K562 (cell line): ENCODE data around the gene POP7. TPM values are rescaled to one million over a fixed set of nuclear protein-coding genes. Genes with fewer than 3 reads are reported as not detected.

ENCODE experiments used
- ARNT ChIP-seq, 2 experiments: fragments of 450-650 bp; IDR thresholded peaks; 2 replicates each; pipeline ENCODE4 v1.6.1; 2016; ENCODE audit warnings: mild to moderate bottlenecking in 1 of 2
- BRF1 ChIP-seq: IDR thresholded peaks from 3 replicates; pipeline ENCODE4 v1.6.1; 2011; ENCODE audit warnings: borderline replicate concordance, mild to moderate bottlenecking; ENCODE audit not compliant: insufficient read length; ENCODE audit errors: extremely low read depth
- HDGF ChIP-seq: fragments of 450-650 bp; IDR thresholded peaks from 2 replicates; pipeline ENCODE4 v1.6.1; 2016
- NCOA1 ChIP-seq: fragments of 450-650 bp; IDR thresholded peaks from 2 replicates; pipeline ENCODE4 v1.6.1; 2016; ENCODE audit warnings: low read depth
- RBM22 ChIP-seq: fragments of 200-400 bp; formaldehyde crosslinking; IDR thresholded peaks from 2 replicates; pipeline ENCODE4 v1.6.1; 2018; ENCODE audit warnings: low read length, low read depth; ENCODE audit not compliant: poor library complexity, severe bottlenecking
- RBM39 ChIP-seq: fragments of 200-400 bp; formaldehyde crosslinking; optimal IDR thresholded peaks from 2 replicates; pipeline ENCODE3; 2018; ENCODE audit warnings: low read depth, low read length
- SPI1 ChIP-seq: IDR thresholded peaks from 2 replicates; pipeline ENCODE4 v1.6.1; 2011; ENCODE audit warnings: low read depth, low read length, control low read depth, borderline replicate concordance
- TFAM ChIP-seq: fragments of 250-450 bp; sonication (Bioruptor Pico); conservative IDR thresholded peaks from 2 replicates; pipeline ENCODE4 v1.5.0; 2021; ENCODE audit warnings: mild to moderate bottlenecking, moderate library complexity
- polyA plus RNA-seq, 8 experiments: library from polyadenylated mRNA; depleted of rRNA in 4 of 8; stranded (reverse) in 5 of 8; unstranded in 3 of 8; fragments of >200 nt; fragmentation: Nextera tagmentation in 2 of 8; fragmentation: Illumina TruSeq in 1 of 8; extraction: Ambion mirVana in 2 of 8; extraction: Trizol in 1 of 8; gene quantifications; 2 replicates each; pipeline versions ENCODE4 v1.2.1 to v1.2.3, GENCODE V29; 2011 to 2014; ENCODE audit warnings: inconsistent platforms in 1 of 8, missing spikeins in 1 of 8
- total RNA-seq, 7 experiments: library from RNA; depleted of rRNA in 6 of 7; stranded (reverse); fragments of >200 nt in 6 of 7; fragmentation: Illumina TruSeq in 2 of 7; extraction: Trizol in 2 of 7; gene quantifications; 2 replicates each; pipeline versions ENCODE4 v1.2.1 to v1.2.3, GENCODE V29; 2011 to 2021; ENCODE audit warnings: low replicate concordance in 1 of 7
- TF ChIP-seq, protein P1 (sequence below): fragments of 450-650 bp; IDR thresholded peaks from 2 replicates; pipeline ENCODE4 v1.6.1; 2017; ENCODE audit warnings: antibody characterized with exemption, mild to moderate bottlenecking
- TF ChIP-seq, protein P2 (sequence below): sonication (generic); formaldehyde crosslinking; IDR thresholded peaks from 2 replicates; pipeline ENCODE4 v1.8.1; 2022; ENCODE audit warnings: missing genetic modification reagents
- TF ChIP-seq, protein P3 (sequence below): fragments of 250-450 bp; sonication (Bioruptor Pico); IDR thresholded peaks from 2 replicates; pipeline ENCODE4 v1.8.0; 2021; ENCODE audit warnings: moderate library complexity, mild to moderate bottlenecking, inconsistent platforms
- TF ChIP-seq, protein P4 (sequence below), 2 experiments: fragments of 450-650 bp in 1 of 2; sonication (generic) in 1 of 2; formaldehyde crosslinking in 1 of 2; IDR thresholded peaks; 2 replicates each; pipeline versions ENCODE4 v1.7.1 to v1.9.0; 2016 to 2022; ENCODE audit warnings: inconsistent platforms in 1 of 2, mild to moderate bottlenecking in 1 of 2, missing genetic modification reagents in 1 of 2

The POP7 gene
- total and polyA plus RNA-seq, 9 of the 15 experiments (the other 6 are each of a cell fraction or from before 2014, with no cell fraction given): 11.5 to 163 (median 68.9) TPM

DNA sequence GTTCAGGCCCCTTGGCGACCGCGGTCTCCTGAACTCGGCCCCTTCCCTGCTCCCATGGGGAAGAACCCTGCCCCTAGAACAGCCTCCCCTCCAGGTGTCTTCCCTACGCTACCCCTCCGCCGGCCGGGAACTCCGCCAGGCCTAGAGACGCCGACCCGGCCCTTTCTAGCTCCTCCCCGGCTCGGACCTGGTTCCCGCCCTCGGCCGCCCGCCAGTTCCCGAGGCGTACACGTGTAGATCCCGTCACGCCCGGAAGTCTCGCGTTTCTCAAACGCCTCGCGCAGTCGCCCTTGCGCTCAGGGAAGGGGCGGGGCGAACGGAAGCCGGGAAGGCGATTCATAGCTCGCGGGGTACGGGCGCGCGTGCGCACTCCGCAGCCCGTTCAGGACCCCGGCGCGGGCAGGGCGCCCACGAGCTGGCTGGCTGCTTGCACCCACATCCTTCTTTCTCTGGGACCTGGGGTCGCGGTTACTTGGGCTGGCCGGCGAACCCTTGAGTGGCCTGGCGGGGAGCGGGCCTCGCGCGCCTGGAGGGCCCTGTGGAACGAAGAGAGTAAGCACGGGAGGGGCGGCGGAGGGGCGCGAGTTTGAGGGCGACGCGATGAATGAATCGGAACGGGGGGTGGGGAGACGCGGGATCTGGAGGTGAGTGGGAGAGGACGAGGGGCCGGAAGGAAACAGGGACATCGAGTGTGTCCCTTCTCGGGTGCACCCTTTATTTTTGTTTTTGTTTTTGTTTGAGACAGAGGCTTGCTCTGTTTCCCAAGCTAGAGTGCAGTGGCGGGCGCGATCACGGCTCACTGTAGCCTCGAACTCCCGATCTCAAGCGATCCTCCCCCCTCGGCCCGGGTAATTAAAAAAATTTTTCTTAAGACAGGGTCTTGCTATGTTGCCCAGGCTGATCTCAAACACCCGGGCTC lies at the start of gene POP7 (continued):
- TF ChIP-seq, protein P1, sequence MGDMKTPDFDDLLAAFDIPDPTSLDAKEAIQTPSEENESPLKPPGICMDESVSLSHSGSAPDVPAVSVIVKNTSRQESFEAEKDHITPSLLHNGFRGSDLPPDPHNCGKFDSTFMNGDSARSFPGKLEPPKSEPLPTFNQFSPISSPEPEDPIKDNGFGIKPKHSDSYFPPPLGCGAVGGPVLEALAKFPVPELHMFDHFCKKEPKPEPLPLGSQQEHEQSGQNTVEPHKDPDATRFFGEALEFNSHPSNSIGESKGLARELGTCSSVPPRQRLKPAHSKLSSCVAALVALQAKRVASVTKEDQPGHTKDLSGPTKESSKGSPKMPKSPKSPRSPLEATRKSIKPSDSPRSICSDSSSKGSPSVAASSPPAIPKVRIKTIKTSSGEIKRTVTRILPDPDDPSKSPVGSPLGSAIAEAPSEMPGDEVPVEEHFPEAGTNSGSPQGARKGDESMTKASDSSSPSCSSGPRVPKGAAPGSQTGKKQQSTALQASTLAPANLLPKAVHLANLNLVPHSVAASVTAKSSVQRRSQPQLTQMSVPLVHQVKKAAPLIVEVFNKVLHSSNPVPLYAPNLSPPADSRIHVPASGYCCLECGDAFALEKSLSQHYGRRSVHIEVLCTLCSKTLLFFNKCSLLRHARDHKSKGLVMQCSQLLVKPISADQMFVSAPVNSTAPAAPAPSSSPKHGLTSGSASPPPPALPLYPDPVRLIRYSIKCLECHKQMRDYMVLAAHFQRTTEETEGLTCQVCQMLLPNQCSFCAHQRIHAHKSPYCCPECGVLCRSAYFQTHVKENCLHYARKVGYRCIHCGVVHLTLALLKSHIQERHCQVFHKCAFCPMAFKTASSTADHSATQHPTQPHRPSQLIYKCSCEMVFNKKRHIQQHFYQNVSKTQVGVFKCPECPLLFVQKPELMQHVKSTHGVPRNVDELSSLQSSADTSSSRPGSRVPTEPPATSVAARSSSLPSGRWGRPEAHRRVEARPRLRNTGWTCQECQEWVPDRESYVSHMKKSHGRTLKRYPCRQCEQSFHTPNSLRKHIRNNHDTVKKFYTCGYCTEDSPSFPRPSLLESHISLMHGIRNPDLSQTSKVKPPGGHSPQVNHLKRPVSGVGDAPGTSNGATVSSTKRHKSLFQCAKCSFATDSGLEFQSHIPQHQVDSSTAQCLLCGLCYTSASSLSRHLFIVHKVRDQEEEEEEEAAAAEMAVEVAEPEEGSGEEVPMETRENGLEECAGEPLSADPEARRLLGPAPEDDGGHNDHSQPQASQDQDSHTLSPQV: no peak
- TF ChIP-seq RBM39: no peak
- peak; percentile 38 for TF ChIP-seq RBM22
- no peak for TF ChIP-seq BRF1
- TF ChIP-seq, protein P2, sequence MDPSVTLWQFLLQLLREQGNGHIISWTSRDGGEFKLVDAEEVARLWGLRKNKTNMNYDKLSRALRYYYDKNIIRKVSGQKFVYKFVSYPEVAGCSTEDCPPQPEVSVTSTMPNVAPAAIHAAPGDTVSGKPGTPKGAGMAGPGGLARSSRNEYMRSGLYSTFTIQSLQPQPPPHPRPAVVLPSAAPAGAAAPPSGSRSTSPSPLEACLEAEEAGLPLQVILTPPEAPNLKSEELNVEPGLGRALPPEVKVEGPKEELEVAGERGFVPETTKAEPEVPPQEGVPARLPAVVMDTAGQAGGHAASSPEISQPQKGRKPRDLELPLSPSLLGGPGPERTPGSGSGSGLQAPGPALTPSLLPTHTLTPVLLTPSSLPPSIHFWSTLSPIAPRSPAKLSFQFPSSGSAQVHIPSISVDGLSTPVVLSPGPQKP (CRISPR knock-in tag): no peak
- TF ChIP-seq, protein P3, sequence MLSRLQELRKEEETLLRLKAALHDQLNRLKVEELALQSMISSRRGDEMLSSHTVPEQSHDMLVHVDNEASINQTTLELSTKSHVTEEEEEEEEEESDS (CRISPR knock-in tag): no peak
- no peak for TF ChIP-seq SPI1
- TF ChIP-seq ARNT (IDR thresholded peaks at IDR 0.05): 0 out of 4 replicates have a peak, but pooled peaks have one; percentile 46 to 62
- TF ChIP-seq NCOA1: peak; percentile 19; the same call in 1 of the 2 replicates
- TF ChIP-seq, protein P4, sequence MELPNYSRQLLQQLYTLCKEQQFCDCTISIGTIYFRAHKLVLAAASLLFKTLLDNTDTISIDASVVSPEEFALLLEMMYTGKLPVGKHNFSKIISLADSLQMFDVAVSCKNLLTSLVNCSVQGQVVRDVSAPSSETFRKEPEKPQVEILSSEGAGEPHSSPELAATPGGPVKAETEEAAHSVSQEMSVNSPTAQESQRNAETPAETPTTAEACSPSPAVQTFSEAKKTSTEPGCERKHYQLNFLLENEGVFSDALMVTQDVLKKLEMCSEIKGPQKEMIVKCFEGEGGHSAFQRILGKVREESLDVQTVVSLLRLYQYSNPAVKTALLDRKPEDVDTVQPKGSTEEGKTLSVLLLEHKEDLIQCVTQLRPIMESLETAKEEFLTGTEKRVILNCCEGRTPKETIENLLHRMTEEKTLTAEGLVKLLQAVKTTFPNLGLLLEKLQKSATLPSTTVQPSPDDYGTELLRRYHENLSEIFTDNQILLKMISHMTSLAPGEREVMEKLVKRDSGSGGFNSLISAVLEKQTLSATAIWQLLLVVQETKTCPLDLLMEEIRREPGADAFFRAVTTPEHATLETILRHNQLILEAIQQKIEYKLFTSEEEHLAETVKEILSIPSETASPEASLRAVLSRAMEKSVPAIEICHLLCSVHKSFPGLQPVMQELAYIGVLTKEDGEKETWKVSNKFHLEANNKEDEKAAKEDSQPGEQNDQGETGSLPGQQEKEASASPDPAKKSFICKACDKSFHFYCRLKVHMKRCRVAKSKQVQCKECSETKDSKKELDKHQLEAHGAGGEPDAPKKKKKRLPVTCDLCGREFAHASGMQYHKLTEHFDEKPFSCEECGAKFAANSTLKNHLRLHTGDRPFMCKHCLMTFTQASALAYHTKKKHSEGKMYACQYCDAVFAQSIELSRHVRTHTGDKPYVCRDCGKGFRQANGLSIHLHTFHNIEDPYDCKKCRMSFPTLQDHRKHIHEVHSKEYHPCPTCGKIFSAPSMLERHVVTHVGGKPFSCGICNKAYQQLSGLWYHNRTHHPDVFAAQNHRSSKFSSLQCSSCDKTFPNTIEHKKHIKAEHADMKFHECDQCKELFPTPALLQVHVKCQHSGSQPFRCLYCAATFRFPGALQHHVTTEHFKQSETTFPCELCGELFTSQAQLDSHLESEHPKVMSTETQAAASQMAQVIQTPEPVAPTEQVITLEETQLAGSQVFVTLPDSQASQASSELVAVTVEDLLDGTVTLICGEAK (IDR thresholded peaks at IDR 0.05): peak; percentile 57
- TF ChIP-seq, protein P4 (CRISPR knock-in tag; IDR thresholded peaks at IDR 0.05): no peak
- no peak for TF ChIP-seq TFAM (CRISPR knock-in tag)
- TF ChIP-seq HDGF: no peak
